AG04450 (cell line): ENCODE measurements around the gene CACHD1. TPM values are rescaled to one million over a fixed set of nuclear protein-coding genes. Genes with fewer than 3 reads are reported as not detected.
"Not testable (repeated sequence)": the region's sequence is repeated elsewhere in the genome, so short reads cannot be mapped to it uniquely, and the experiment has no call there.

Experiments used
- CTCF ChIA-PET: fragments of 300-600, 350-600 bp; formaldehyde crosslinking; extraction: SDS; loops from one replicate; lab custom pipeline; 2022; ENCODE audit warnings: antibody characterized with exemption, inconsistent platforms; lab: Charles Lee
- POLR2A ChIA-PET: fragments of 350-600 bp; formaldehyde crosslinking; extraction: SDS; loops from one replicate; lab custom pipeline; 2021; ENCODE audit warnings: antibody characterized with exemption, inconsistent platforms; lab: Yijun Ruan, JAX
- DNase-seq: peaks from one replicate; pipeline ENCODE4 v3.0.0-alpha.2; 2011; ENCODE audit warnings: low read depth, low spot score
- H3K27ac ChIP-seq: one replicate; pipeline ENCODE4 v1.5.1; 2012; ENCODE audit warnings: low read depth, low read length, control low read depth
- H3K27me3 ChIP-seq: one replicate; pipeline ENCODE4 v1.6.0; 2012; ENCODE audit warnings: low read length; ENCODE audit not compliant: control insufficient read depth, insufficient read depth
- H3K4me3 ChIP-seq: 2 replicates; pipeline ENCODE4 v1.5.1; 2011; ENCODE audit warnings: mild to moderate bottlenecking, low read depth, low read length, control low read depth
- H3K9me3 ChIP-seq: 2 replicates; pipeline ENCODE4 v1.5.1; 2012; ENCODE audit warnings: low read length; ENCODE audit not compliant: control insufficient read depth, insufficient read depth
- polyA plus RNA-seq: library from polyadenylated mRNA; depleted of rRNA; stranded (reverse); fragments of >200 nt; gene quantifications from 2 replicates; pipeline ENCODE4 v1.2.3, GENCODE V29; 2011
- TF ChIP-seq, protein P1 (sequence below): IDR thresholded peaks from 2 replicates; pipeline ENCODE4 v1.5.1; 2011; ENCODE audit warnings: low read depth, low read length, control low read depth, inconsistent platforms

The CACHD1 gene
- polyA plus RNA-seq, 1 experiment = 3.5 TPM

DNA sequence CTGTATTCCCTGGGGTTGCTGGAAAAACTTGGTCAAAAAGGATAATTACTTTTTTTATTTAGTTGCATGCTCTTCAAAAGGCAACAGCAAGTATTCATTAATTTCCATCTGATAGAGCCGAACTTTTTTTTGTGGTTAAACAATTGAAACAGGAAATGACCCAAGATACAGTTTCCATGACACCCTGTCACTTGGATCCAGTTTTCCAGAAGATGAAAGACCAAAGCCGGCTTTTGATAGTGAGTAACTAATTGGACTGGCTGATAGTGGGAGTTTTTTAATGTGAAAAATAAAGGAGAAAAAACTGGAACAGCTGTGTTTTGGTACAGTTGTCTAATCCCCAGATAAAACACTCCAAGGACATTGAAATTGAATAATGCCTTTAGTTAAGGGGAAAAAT lies 33.0 kb downstream of the CACHD1 start:
- Histone ChIP-seq H3K27ac (no peak overlapping the region), H3K9me3 (no peaks in the 10 kb centered on the region), H3K4me3 (no peak overlapping the region), H3K27me3 (no peaks in the 10 kb centered on the region)
- DNase-seq = no peak
- CTCF ChIA-PET = no interaction called here
- POLR2A ChIA-PET = no interaction called here
- TF ChIP-seq, protein P1, sequence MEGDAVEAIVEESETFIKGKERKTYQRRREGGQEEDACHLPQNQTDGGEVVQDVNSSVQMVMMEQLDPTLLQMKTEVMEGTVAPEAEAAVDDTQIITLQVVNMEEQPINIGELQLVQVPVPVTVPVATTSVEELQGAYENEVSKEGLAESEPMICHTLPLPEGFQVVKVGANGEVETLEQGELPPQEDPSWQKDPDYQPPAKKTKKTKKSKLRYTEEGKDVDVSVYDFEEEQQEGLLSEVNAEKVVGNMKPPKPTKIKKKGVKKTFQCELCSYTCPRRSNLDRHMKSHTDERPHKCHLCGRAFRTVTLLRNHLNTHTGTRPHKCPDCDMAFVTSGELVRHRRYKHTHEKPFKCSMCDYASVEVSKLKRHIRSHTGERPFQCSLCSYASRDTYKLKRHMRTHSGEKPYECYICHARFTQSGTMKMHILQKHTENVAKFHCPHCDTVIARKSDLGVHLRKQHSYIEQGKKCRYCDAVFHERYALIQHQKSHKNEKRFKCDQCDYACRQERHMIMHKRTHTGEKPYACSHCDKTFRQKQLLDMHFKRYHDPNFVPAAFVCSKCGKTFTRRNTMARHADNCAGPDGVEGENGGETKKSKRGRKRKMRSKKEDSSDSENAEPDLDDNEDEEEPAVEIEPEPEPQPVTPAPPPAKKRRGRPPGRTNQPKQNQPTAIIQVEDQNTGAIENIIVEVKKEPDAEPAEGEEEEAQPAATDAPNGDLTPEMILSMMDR = no peak

DNA sequence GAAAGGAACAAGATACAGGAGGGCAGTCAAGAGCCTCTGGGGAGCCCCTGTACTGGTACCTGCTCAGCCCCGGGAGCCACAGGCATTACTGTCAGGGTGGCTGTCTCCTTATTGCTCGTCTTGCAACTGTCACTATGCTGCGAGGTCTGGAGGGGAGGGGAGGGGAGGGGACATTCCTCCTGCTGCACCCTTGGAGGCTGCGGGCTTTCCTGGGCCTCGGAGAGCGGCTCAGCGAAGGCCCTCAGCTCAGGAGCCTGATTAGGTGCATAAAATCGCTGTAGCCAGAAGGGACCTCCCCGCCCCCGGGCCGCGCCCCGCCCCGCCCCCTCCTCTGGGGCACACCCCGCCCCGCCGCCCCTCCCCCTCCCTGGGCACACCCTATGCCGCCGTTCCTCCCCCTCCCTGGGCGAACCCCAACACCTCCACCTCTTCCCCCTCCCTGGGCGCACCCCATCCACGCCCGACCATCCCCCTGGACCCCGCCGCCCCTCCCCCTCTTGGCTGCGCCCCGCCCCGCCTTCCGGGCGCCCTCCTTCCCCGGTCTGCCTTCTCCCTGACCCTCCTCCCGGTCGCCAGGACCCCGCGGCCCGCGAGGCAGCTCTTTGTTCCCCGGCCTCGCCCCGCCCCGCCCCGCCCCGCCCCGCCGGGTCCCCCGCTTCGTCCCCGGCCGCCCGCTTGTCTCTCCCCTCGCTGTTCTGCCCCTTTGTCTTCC lies 35.5 kb downstream of the CACHD1 start:
- ChIA-PET POLR2A (no interaction called here), CTCF (interaction anchor here (0.9 kb wide), 1 partner anchor 171 kb away, joined by 3 read pairs; no protein-coding TSS in a partner anchor)
- no peak for DNase-seq
- H3K27ac ChIP-seq = no peak overlapping the region
- H3K27me3 ChIP-seq = no peaks in the 10 kb centered on the region
- H3K4me3 ChIP-seq = peak overlapping the region; percentile 54
- no peaks in the 10 kb centered on the region for H3K9me3 ChIP-seq
- TF ChIP-seq, protein P1 = no peak

DNA sequence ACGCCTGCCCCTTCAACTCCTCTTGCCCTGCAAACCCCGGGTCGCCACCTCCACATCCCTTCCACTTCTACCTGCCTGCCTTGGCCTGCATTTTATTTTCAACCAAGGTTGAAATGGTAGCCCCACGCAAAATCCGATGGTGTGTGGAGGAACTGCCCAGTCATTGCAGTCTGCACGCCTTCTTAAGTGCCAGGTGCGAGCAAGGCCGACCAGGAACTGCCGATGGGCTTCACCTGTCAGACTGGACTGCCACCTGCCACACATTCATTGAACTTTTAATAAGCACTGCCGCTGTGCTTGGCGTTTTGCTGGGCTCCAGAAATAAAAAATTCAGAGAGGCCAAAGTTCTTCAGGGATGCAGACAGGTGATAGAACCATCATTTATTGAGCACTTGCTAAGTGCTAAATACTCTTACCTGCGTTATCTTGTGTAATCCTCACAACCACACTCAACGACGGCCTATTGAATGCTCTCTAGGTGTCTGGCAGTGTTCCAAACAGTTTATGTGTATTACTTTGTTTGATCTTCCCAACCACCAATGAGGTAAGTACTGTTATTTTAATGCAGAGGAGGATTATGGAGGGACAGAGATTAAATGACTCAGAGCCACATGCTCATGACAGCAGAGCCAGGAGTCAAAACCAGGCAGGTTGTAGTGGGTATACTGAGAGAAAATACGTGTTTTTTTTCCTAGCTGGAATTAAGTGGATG lies 36.2 kb downstream of the CACHD1 start:
- DNase-seq = no peak
- H3K4me3 ChIP-seq = peak overlapping the region; percentile 44
- TF ChIP-seq, protein P1 = no peak
- H3K27me3 ChIP-seq = no peaks in the 10 kb centered on the region
- no peak overlapping the region for H3K27ac ChIP-seq
- no peaks in the 10 kb centered on the region for H3K9me3 ChIP-seq
- CTCF ChIA-PET = no interaction called here
- POLR2A ChIA-PET = no interaction called here

DNA sequence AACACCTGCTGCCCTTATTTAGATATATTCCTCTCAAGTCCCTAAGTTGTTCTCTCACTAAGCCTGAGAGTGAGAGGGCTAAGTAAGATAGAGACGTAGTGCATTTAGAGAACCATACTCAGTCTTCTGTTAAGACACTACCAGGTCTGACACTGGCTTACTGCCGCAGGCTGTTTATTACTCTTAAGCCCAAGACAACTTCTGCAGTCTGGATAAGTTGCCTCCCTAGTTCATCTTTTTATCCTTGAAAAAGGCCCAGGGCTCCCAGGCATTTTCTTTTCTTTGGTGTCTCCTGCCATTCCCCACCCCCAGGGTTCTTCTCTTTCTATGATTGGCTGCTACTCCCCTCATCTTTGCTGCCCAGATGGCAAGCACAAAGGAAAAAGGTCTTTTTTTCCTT lies 38.7 kb downstream of the CACHD1 start:
- H3K27ac ChIP-seq = no peak overlapping the region
- H3K27me3 ChIP-seq = no peaks in the 10 kb centered on the region
- TF ChIP-seq, protein P1 = no peak
- H3K9me3 ChIP-seq = no peaks in the 10 kb centered on the region
- ChIA-PET POLR2A (interaction anchor here (0.6 kb wide), 1 partner anchor 1662 kb away, joined by 3 read pairs; no protein-coding TSS in a partner anchor), CTCF (no interaction called here)
- no peak for DNase-seq
- no peak overlapping the region for H3K4me3 ChIP-seq

DNA sequence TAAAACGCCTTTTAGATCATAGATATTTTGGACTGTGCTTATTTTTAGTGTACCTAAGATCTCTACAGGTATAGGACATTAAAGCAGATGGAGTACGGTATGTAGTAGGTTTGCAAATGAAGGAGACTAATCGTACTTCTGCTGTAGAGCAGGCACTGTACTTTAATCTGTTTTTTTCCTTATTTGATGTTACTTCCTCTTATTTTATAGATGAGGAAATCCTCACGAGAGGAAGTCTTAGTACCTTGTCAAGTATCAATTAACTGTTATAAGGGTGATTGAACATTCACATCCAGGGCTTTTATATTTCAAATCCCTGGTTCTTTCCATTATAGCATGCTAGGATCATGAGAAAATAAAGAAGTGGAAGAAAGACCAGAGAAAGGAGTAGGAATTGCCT lies 41.1 kb downstream of the CACHD1 start:
- no peaks in the 10 kb centered on the region for H3K9me3 ChIP-seq
- POLR2A ChIA-PET = no interaction called here
- H3K27ac ChIP-seq = no peak overlapping the region
- CTCF ChIA-PET = no interaction called here
- no peaks in the 10 kb centered on the region for H3K27me3 ChIP-seq
- DNase-seq = no peak
- H3K4me3 ChIP-seq = no peak overlapping the region
- TF ChIP-seq, protein P1 = no peak

DNA sequence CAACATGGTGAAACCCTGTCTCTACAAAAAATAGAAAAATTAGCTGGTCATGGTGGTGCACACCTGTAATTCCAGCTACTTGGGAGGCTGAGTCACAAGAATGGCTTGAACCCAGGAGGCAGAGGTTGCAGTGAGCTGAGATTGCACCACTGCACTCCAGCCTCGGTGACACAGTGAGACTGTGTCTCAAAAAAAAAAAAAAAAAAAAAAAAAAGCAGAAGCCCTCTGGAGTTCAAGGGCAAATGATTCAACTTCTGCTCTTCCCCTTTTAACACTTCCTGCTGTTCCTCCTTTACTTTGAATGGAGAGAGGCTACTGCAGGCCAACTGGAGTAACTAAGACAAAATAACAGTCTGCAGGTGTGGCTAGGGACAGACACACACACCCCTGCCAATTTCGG lies 42.3 kb downstream of the CACHD1 start:
- not testable (repeated sequence) for DNase-seq

More for the DNA sequence above, 42.3 kb downstream of the CACHD1 start:
- H3K27me3 ChIP-seq, H3K27ac ChIP-seq, H3K9me3 ChIP-seq, POLR2A ChIA-PET, H3K4me3 ChIP-seq: not testable (repeated sequence)
- CTCF ChIA-PET = interaction anchor here (2.9 kb wide), 1 partner anchor 164 kb away, joined by 13 read pairs; no protein-coding TSS in a partner anchor
